IMR-90 (cell line): ENCODE measurements around the gene ZNG1A.
"Not testable (repeated sequence)": the region's sequence is repeated elsewhere in the genome, so short reads cannot be mapped to it uniquely, and the experiment has no call there.

Experiments used
- BHLHE40 ChIP-seq: fragments of 150-350 bp; IDR thresholded peaks from 2 replicates; pipeline ENCODE4 v1.6.1; 2016; ENCODE audit warnings: mild to moderate bottlenecking, low read depth, low read length
- CEBPB ChIP-seq: IDR thresholded peaks from 2 replicates; pipeline ENCODE4 v1.6.1; 2012; ENCODE audit warnings: low read depth, low read length, improper control_type of control experiment
- CHD1 ChIP-seq: IDR thresholded peaks from 2 replicates; pipeline ENCODE4 v1.6.1; 2012; ENCODE audit warnings: low read depth, low read length, improper control_type of control experiment
- FOS ChIP-seq: fragments of 150-350 bp; IDR thresholded peaks from 2 replicates; pipeline ENCODE4 v1.6.1; 2016; ENCODE audit warnings: low read depth, low read length
- MAZ ChIP-seq: IDR thresholded peaks from 2 replicates; pipeline ENCODE4 v1.6.1; 2012; ENCODE audit warnings: low read depth, mild to moderate bottlenecking, low read length, improper control_type of control experiment, moderate library complexity, borderline replicate concordance
- MXI1 ChIP-seq: IDR thresholded peaks from 2 replicates; pipeline ENCODE4 v1.6.1; 2012; ENCODE audit warnings: low read depth, mild to moderate bottlenecking, low read length, moderate library complexity, borderline replicate concordance
- POLR2A ChIP-seq: IDR thresholded peaks from 2 replicates; pipeline ENCODE4 v1.6.1; 2012; ENCODE audit warnings: mild to moderate bottlenecking, low read depth, low read length
- RAD21 ChIP-seq: IDR thresholded peaks from 2 replicates; pipeline ENCODE4 v1.6.1; 2012; ENCODE audit warnings: low read length, improper control_type of control experiment
- RFX5 ChIP-seq: IDR thresholded peaks from 2 replicates; pipeline ENCODE4 v1.8.0; 2012; ENCODE audit warnings: low read depth, mild to moderate bottlenecking, low read length, moderate library complexity
- SMC3 ChIP-seq: fragments of 150-350 bp; IDR thresholded peaks from 2 replicates; pipeline ENCODE4 v1.6.1; 2016; ENCODE audit warnings: low read depth, mild to moderate bottlenecking, antibody characterized with exemption, low read length, moderate library complexity
- TF ChIP-seq, protein P1 (sequence below): conservative IDR thresholded peaks from 2 replicates; pipeline ENCODE4 v1.5.1; 2012; ENCODE audit warnings: mild to moderate bottlenecking, low read depth, low read length, improper control_type of control experiment
- TF ChIP-seq, protein P2 (sequence below): fragments of 150-350 bp; IDR thresholded peaks from 2 replicates; pipeline ENCODE4 v1.6.1; 2017; ENCODE audit warnings: mild to moderate bottlenecking, antibody characterized with exemption, low read length, low read depth

DNA sequence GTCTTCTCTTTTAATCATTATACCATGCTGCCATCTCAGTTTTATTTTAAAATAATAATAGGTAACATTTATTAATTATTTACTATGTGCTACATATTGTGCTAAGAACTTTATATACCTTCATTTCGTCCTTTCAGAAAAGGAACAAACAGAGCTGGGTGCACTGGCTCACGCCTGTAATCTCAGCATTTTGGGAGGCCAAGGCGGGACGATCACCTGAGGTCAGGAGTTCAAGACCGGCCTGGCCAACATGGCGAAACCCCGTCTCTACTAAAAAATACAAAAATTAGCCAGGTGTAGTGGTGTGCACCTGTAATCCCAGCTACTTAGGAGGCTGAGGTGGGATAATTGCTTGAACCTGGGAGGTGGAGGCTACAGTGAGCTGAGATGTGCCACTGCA, 40.2 kb upstream of the ZNG1A start:
- TF ChIP-seq, protein P1, sequence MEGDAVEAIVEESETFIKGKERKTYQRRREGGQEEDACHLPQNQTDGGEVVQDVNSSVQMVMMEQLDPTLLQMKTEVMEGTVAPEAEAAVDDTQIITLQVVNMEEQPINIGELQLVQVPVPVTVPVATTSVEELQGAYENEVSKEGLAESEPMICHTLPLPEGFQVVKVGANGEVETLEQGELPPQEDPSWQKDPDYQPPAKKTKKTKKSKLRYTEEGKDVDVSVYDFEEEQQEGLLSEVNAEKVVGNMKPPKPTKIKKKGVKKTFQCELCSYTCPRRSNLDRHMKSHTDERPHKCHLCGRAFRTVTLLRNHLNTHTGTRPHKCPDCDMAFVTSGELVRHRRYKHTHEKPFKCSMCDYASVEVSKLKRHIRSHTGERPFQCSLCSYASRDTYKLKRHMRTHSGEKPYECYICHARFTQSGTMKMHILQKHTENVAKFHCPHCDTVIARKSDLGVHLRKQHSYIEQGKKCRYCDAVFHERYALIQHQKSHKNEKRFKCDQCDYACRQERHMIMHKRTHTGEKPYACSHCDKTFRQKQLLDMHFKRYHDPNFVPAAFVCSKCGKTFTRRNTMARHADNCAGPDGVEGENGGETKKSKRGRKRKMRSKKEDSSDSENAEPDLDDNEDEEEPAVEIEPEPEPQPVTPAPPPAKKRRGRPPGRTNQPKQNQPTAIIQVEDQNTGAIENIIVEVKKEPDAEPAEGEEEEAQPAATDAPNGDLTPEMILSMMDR: not testable (repeated sequence)
- TF ChIP-seq POLR2A, SMC3, CHD1, BHLHE40, RFX5, FOS, MXI1, MAZ, CEBPB, RAD21: not testable (repeated sequence)
- TF ChIP-seq, protein P2, sequence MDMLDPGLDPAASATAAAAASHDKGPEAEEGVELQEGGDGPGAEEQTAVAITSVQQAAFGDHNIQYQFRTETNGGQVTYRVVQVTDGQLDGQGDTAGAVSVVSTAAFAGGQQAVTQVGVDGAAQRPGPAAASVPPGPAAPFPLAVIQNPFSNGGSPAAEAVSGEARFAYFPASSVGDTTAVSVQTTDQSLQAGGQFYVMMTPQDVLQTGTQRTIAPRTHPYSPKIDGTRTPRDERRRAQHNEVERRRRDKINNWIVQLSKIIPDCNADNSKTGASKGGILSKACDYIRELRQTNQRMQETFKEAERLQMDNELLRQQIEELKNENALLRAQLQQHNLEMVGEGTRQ: not testable (repeated sequence)
